DOHH2 (cell line): ENCODE data around the gene STX18.

ENCODE experiments used
- H3F3A ChIP-seq: fragments of 200-600 bp; sonication (generic), shearing (Covaris generic); 2 replicates; pipeline ENCODE4 v1.6.0; 2016; ENCODE audit warnings: antibody characterized with exemption, mild to moderate bottlenecking; ENCODE audit not compliant: control insufficient read depth, insufficient read depth
- H3K27ac ChIP-seq: fragments of 200-600 bp; sonication (generic); 2 replicates; pipeline ENCODE4 v1.5.1; 2014; ENCODE audit warnings: low read depth, mild to moderate bottlenecking, low read length, moderate library complexity
- H3K27me3 ChIP-seq: fragments of 200-600 bp; sonication (generic); 2 replicates; pipeline ENCODE4 v1.6.1; 2014; ENCODE audit warnings: mild to moderate bottlenecking, low read length, mixed read lengths; ENCODE audit not compliant: control insufficient read depth
- H3K36me3 ChIP-seq: fragments of 200-600 bp; sonication (generic); 2 replicates; pipeline ENCODE4 v1.6.1; 2014; ENCODE audit warnings: mild to moderate bottlenecking, low read length, moderate library complexity, mixed read lengths; ENCODE audit not compliant: control insufficient read depth
- H3K4me1 ChIP-seq: fragments of 200-600 bp; sonication (generic); 2 replicates; pipeline ENCODE4 v1.6.1; 2014; ENCODE audit warnings: mild to moderate bottlenecking, low read length, mixed read lengths; ENCODE audit not compliant: control insufficient read depth
- H3K4me2 ChIP-seq: fragments of 200-600 bp; sonication (generic); 2 replicates; pipeline ENCODE4 v1.6.0; 2014; ENCODE audit warnings: mild to moderate bottlenecking, low read length, moderate library complexity
- H3K4me3 ChIP-seq: fragments of 200-600 bp; sonication (generic); 2 replicates; pipeline ENCODE4 v1.5.1; 2014; ENCODE audit warnings: mild to moderate bottlenecking, low read length, mixed read lengths
- H3K79me2 ChIP-seq: fragments of 200-600 bp; sonication (generic); 2 replicates; pipeline ENCODE4 v1.6.1; 2014; ENCODE audit warnings: mild to moderate bottlenecking, low read length, mixed read lengths; ENCODE audit not compliant: control insufficient read depth
- H3K9me2 ChIP-seq: fragments of 200-600 bp; sonication (generic); replicated peaks from 2 replicates; pipeline ENCODE4 v1.6.1; 2014; ENCODE audit warnings: mild to moderate bottlenecking, low read length, mixed read lengths; ENCODE audit not compliant: control insufficient read depth
- H3K9me3 ChIP-seq: fragments of 200-600 bp; sonication (generic); 2 replicates; pipeline ENCODE4 v1.6.1; 2014; ENCODE audit warnings: antibody characterized with exemption, low read length, mixed read lengths; ENCODE audit not compliant: control insufficient read depth, insufficient read depth
- H4K20me1 ChIP-seq: fragments of 200-600 bp; sonication (generic); 2 replicates; pipeline ENCODE4 v1.6.0; 2014; ENCODE audit warnings: low read depth, mild to moderate bottlenecking, antibody characterized with exemption, low read length, moderate library complexity; ENCODE audit not compliant: control insufficient read depth, insufficient read depth
- CTCF ChIP-seq: fragments of 200-600 bp; sonication (generic); IDR thresholded peaks from one replicate; pipeline ENCODE4 v1.5.1; 2014; ENCODE audit warnings: antibody characterized with exemption, mild to moderate bottlenecking, low read depth, low read length; ENCODE audit not compliant: poor library complexity, severe bottlenecking
- EZH2phosphoT487 ChIP-seq: fragments of 200-600 bp; sonication (generic); IDR thresholded peaks from 2 replicates; pipeline ENCODE4 v1.6.1; 2017; ENCODE audit warnings: borderline replicate concordance, mild to moderate bottlenecking, antibody characterized with exemption, low read length, moderate library complexity, mixed read lengths

Gene STX18

GRCh38 chr4:4461850-4462249 is 80.0 kb downstream of the STX18 start:
- H3K4me3 ChIP-seq: no peak overlapping the region
- H3K4me1 ChIP-seq: no peaks in the 10 kb centered on the region
- no peaks in the 10 kb centered on the region for H3F3A ChIP-seq
- H3K9me2 ChIP-seq: no peaks in the 10 kb centered on the region
- no peaks in the 10 kb centered on the region for H3K27me3 ChIP-seq
- H3K9me3 ChIP-seq: no peaks in the 10 kb centered on the region
- H3K79me2 ChIP-seq: no peaks in the 10 kb centered on the region
- H3K36me3 ChIP-seq: peaks cover 31% of the 10 kb centered on the region
- H3K27ac ChIP-seq: no peak overlapping the region
- no peaks in the 10 kb centered on the region for H4K20me1 ChIP-seq
- TF ChIP-seq EZH2phosphoT487 (no peak), CTCF (no peak)
- H3K4me2 ChIP-seq: no peak overlapping the region

- Histone ChIP-seq H3K27ac (no peak overlapping the region), H3K36me3 (peaks cover 32% of the 10 kb centered on the region), H3K4me3 (no peak overlapping the region), H3F3A (no peaks in the 10 kb centered on the region), H4K20me1 (no peaks in the 10 kb centered on the region), H3K9me2 (no peaks in the 10 kb centered on the region), H3K79me2 (no peaks in the 10 kb centered on the region), H3K9me3 (no peaks in the 10 kb centered on the region), H3K4me1 (no peaks in the 10 kb centered on the region), H3K27me3 (no peaks in the 10 kb centered on the region), H3K4me2 (no peak overlapping the region)
- TF ChIP-seq EZH2phosphoT487 (no peak), CTCF (no peak)
These were observed 80.7 kb downstream of the STX18 start for GRCh38 chr4:4461178-4461577.

GRCh38 chr4:4460759-4461158 is 81.1 kb downstream of the STX18 start:
- H3K36me3 ChIP-seq: peaks cover 30% of the 10 kb centered on the region
- TF ChIP-seq CTCF: no peak
- TF ChIP-seq EZH2phosphoT487: no peak
- H3K4me3 ChIP-seq: no peak overlapping the region
- H4K20me1 ChIP-seq: no peaks in the 10 kb centered on the region
- peaks cover under 1% of the 10 kb centered on the region for H3K4me1 ChIP-seq
- H3K79me2 ChIP-seq: no peaks in the 10 kb centered on the region
- no peak overlapping the region for H3K27ac ChIP-seq
- H3K4me2 ChIP-seq: no peak overlapping the region
- H3F3A ChIP-seq: no peaks in the 10 kb centered on the region
- no peaks in the 10 kb centered on the region for H3K9me2 ChIP-seq
- H3K27me3 ChIP-seq: no peaks in the 10 kb centered on the region
- H3K9me3 ChIP-seq: no peaks in the 10 kb centered on the region

- no peak overlapping the region for H3K27ac ChIP-seq
These were observed 82.7 kb downstream of the STX18 start for GRCh38 chr4:4459181-4459580.

More at GRCh38 chr4:4459181-4459580, 82.7 kb downstream of the STX18 start:
- H3K9me3 ChIP-seq: no peaks in the 10 kb centered on the region
- no peaks in the 10 kb centered on the region for H3K9me2 ChIP-seq
- no peaks in the 10 kb centered on the region for H3F3A ChIP-seq
- H4K20me1 ChIP-seq: no peaks in the 10 kb centered on the region
- H3K36me3 ChIP-seq: peaks cover 32% of the 10 kb centered on the region
- no peaks in the 10 kb centered on the region for H3K27me3 ChIP-seq
- H3K79me2 ChIP-seq: no peaks in the 10 kb centered on the region
- TF ChIP-seq EZH2phosphoT487: no peak
- no peak overlapping the region for H3K4me3 ChIP-seq
- peaks cover 6% of the 10 kb centered on the region for H3K4me1 ChIP-seq
- no peak overlapping the region for H3K4me2 ChIP-seq
